Fibroblast of pulmonary artery (primary cell): ENCODE results near the gene TBXA2R.
"Not testable (repeated sequence)": the region's sequence is repeated elsewhere in the genome, so short reads cannot be mapped to it uniquely, and the experiment has no call there.

Experiments used
- DNase-seq: peaks from one replicate; pipeline ENCODE4 v3.0.0-alpha.2; 2010; ENCODE audit warnings: low read depth
- H3K4me3 ChIP-seq: replicated peaks from 2 replicates; pipeline ENCODE4 v1.5.1; 2011; ENCODE audit warnings: low read depth, mild to moderate bottlenecking, control low read depth, low read length, moderate library complexity
- TF ChIP-seq, protein P1 (sequence below): IDR thresholded peaks from 2 replicates; pipeline ENCODE4 v1.5.1; 2011; ENCODE audit warnings: mild to moderate bottlenecking, control low read depth, low read length, inconsistent platforms; ENCODE audit errors: missing control alignments

Gene TBXA2R

DNA sequence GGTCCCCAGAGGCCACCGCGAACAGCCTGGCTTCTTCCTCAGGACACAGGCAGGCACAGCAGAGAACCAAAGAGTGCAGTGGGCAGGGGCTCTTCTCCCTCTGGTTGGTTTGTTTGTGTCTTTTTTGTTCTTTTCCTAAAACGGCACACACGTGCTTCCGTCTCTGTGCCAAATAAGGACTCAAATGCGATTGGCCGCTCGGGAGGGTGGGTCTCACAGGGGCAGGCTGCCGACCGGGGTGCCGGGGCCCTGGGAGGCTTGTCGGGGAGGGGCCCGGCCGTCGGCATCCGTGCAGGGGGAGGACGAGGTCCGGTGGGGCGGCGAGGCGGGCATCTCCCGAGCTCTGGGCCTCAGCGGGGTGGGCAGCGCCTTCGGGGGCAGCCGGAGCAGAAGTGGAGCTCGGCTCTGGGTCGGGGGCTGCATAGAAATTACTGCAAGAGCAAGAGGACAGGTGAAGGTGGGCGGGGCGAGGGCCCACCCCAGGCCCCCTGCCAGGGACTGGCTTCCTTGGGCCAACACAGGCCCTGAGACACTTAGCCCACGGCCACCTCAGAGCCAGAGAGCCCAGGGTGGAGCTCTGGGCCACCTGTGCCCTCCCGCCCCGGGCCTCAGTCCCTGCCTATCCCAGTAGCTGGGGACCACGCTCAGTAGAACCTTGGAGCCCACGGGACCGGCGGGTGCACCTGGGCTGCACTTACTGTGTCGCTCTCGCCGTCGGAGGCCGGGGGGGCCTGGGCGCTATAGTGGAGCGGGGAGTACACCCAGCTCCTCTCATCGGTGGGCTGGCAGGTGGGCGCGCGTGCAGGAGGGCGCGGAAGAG is 26.3 kb upstream of the TBXA2R start:
- TF ChIP-seq, protein P1, sequence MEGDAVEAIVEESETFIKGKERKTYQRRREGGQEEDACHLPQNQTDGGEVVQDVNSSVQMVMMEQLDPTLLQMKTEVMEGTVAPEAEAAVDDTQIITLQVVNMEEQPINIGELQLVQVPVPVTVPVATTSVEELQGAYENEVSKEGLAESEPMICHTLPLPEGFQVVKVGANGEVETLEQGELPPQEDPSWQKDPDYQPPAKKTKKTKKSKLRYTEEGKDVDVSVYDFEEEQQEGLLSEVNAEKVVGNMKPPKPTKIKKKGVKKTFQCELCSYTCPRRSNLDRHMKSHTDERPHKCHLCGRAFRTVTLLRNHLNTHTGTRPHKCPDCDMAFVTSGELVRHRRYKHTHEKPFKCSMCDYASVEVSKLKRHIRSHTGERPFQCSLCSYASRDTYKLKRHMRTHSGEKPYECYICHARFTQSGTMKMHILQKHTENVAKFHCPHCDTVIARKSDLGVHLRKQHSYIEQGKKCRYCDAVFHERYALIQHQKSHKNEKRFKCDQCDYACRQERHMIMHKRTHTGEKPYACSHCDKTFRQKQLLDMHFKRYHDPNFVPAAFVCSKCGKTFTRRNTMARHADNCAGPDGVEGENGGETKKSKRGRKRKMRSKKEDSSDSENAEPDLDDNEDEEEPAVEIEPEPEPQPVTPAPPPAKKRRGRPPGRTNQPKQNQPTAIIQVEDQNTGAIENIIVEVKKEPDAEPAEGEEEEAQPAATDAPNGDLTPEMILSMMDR: no peak
- no peak for DNase-seq
- no peak overlapping the region for H3K4me3 ChIP-seq

DNA sequence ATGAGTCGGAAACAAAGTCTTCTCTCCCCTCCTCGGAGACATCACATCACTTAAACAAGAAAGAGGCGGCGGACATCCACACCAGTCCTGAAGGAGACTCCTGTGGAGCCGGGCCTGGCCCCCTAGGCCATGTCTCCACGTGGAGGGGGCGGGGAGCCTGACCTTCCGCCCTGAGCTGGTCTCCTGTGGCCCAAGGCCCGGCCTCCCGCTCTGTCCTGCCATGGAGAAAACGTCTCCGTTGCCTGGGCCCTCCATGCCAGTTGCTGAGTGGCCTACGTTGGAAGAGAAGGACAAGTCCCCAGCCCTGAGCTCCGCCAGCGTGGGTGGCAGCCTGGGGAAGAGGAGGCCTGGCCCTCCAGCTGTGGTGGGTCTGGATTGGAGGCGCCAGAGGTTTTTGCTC is 25.4 kb upstream of the TBXA2R start:
- H3K4me3 ChIP-seq: no peak overlapping the region
- DNase-seq: no peak
- TF ChIP-seq, protein P1: no peak

DNA sequence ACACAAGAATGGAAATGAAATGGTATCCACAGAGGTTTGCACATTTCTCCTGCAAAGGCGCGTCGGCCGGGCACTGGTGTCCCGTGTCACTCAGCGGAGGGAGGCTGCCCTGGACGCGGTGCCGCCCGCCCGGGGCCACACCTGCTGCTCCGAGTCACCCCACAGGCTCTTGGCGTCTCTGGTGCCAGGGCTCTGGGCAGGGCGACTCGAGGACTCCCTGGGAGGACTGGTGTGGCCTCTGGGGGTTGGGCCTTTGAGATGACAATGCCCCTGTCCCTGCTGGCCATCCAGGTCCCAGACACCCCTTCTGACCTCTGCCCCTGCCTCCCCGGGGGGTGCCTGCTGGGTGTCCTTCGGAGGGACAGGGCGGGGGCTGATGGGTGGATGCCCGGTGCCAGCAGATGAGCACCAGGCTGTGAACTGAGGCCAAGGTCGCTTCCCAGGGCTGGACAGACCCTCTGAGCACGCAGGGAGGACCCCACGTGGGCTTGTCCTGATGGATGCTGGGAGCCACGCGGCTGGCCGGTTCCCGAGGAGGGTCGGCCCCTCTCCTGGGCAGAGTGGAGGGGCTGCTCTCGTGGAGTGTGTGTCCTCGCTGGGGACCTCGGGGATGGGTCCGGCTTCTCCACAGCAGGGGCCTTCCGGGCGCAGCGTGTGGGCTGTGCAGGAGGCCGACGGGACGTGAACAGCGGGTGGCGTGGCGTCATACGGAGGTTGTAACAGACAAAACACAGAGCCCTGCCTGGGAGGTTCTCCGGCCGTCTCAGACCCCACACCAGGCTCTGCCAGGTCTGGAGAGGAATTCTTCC is 24.6 kb upstream of the TBXA2R start:
- H3K4me3 ChIP-seq: no peak overlapping the region
- TF ChIP-seq, protein P1: no peak
- DNase-seq: no peak

DNA sequence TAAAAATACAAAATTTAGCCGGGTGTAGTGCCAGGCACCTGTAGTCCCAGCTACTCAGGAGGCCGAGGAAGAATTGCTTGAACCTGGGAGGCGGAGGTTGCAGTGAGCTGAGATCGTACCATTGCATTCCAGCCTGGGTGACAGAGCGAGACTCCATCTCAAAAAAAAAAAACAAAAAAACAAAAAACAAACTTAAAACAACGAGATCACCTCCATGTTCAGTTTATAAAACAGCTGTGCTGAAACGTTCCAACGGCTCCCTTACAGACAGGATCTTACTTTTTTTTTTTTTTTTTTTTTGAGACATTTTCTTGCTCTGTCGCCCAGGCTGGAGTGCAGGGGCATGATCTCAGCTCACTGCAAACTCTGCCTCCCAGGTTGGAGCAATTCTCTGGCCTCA is 22.1 kb upstream of the TBXA2R start:
- H3K4me3 ChIP-seq, DNase-seq: not testable (repeated sequence)

DNA sequence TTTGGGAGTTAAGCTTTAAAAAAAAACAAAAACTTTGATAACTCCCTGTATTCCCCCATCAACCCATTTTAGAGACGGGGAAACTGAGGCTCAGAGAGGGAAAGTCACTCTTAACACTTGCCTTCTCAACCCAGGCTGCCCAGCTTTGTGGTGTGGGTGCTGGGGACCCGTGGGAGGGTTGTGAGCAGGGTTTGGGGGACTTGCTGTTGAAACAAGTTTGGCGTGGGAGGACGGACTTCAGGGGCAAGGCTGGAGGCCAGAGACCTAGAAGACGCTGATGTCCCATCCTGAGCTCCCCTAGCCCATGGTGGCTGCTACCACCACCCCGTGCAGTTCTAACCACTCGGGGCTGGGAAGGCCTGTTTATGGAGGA is 20.7 kb upstream of the TBXA2R start:
- peak overlapping the region; percentile 31 for H3K4me3 ChIP-seq
- no peak for DNase-seq
- TF ChIP-seq, protein P1: no peak

DNA sequence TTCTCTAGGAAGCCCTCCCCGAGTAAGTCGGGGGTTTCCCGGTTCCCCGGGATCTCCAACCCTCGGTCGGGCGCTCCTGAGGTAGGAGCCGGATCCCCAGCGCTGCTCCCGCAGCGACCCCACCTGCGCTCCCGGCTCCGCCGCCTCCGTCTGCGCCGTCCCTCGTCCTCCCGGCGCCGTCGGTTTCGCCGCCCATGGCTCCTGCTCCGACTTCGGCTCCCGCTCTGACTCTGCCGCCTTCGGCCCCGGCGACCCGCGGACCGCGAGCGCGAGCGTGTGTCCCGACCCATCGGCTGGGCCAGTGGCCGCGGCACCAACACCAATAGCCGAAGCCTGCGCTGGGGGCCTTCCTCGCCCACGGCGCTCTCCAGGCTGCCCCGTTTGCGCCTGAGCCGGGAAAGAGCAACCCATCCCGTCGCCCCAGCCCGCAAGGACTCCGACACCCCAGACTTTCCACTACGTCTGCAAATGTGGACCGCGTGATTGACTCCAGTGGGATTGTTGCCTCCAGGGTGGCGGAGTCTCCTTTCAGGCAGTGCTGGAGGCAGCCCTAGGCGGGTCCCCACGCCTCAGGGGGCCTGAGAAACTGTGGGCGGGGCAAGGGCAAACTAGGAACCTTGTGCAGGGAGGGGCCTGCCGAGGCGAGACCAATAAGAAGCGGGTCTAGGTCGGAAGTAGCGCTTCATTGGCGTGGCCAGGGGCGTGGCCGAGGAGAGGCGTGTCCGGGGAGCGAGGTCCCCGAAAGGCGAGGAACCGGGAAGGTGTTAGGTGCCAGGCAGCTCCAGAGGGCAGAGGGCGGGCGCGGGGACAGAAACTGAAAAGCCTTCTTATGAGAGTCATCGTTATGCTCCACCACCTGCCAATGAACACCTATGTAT is 20.0 kb upstream of the TBXA2R start, which contains the start of gene CACTIN:
TSS of gene CACTIN (minus strand) at position 318 of the 878 bp plus-strand sequence. CDS start at position 290, 28 bp downstream.
- peak; percentile 98 for DNase-seq
- TF ChIP-seq, protein P1: no peak
- H3K4me3 ChIP-seq: peak within 1 kb of the TSS; percentile 89
